ENCODE results near the gene AHDC1. TPM values are rescaled to one million over a fixed set of nuclear protein-coding genes. Genes with fewer than 3 reads are reported as not detected.
"Not testable (repeated sequence)": the region's sequence is repeated elsewhere in the genome, so short reads cannot be mapped to it uniquely, and the experiment has no call there.

Gene AHDC1
- total RNA-seq, 2 donors from 2014 or later: 8.4 to 9.3 TPM

DNA sequence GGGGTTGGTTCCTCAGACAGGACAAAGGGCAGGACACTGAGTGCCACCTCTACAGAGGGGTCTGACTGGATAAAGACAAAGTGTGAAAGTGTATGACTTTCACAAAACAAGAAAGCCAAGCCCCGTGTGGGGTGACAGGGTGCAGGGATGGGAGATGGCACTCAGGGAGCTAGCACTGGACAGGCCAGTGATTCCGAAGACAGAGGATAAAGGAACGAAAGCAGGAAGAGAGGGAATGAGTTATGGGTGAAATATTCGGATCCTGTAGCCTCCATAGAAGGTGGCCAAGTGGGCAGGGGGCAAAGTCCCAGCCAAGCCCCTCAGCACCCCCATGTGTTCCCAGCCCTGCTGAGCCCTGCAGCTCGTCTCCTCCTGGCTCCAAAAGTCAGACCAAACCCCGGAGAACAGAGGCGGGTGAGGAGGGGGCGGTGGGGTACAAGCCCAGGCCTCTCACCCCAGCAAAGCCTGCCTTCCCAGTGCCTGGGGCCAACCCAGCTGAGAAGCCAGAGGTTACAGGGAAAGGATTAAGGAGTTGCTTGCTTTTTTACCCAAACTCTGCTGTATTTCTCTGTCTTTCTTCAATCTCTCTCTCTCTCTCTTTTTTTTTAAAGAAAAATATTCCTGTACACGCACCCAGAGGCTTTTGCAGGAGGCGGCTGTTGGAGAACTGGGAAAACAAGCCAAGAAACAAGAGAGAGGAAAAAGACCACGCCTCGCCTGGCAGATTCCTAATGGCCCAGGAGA is 99.9 kb downstream of the AHDC1 start:
- ATAC-seq (replicated peaks in 1 of 2) (no peak), DNase-seq (no peak)
- Mint-ChIP-seq H3K27ac (no peak overlapping the region), H3K4me1 (ENCODE audit: low read depth) (no peaks in the 10 kb centered on the region), H3K27me3 (ENCODE audit: low read depth) (no peaks in the 10 kb centered on the region), H3K36me3 (ENCODE audit: insufficient read depth in 2 of 2) (no peaks in the 10 kb centered on the region), H3K4me3 (no peak overlapping the region), H3K9me3 (no peaks in the 10 kb centered on the region)

DNA sequence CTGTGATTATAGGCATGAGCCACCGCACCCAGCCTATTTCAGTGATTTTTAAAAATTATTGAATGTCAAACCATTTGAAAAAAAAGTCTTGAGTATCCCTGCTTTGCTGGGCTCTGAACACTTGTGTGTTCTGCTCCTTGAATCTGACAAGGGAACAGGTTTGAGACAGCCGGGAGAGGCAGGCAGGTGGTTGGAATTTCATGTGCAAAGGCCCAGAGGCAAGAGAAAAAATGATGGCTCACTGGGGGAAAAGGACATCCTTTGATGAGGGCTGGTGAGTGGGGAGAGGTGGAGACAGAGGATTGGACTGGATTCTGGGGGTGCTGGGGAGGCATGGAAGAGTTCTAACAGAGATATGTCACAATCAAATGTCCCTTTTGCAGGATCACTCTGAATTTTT is 100.9 kb downstream of the AHDC1 start:
- Mint-ChIP-seq H3K4me3 (no peak overlapping the region), H3K4me1 (ENCODE audit: low read depth) (no peaks in the 10 kb centered on the region), H3K27ac (no peak overlapping the region), H3K27me3 (ENCODE audit: low read depth) (no peaks in the 10 kb centered on the region), H3K36me3 (ENCODE audit: insufficient read depth in 2 of 2) (no peaks in the 10 kb centered on the region), H3K9me3 (no peaks in the 10 kb centered on the region)
- ATAC-seq (replicated peaks in 1 of 2) (no peak), DNase-seq (no peak)

DNA sequence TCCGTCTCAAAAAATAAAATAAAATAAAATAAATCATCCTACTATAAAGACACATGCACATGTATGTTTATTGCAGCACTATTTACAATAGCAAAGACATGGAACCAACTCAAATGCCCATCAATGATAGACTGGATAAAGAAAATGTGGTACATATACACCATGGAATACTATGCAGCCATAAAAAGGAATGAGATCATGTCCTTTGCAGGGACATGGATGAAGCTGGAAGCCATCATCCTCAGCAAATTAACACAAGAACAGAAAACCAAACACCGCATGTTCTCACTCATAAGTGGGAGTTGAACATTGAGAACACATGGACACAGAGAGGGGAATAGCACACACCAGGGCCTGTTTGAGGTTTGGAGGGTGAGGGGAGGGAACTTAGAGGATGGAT is 102.8 kb downstream of the AHDC1 start:
- not testable (repeated sequence) for H3K4me1 Mint-ChIP-seq (ENCODE audit: low read depth); H3K27ac Mint-ChIP-seq; H3K4me3 Mint-ChIP-seq; H3K36me3 Mint-ChIP-seq (ENCODE audit: insufficient read depth in 2 of 2); DNase-seq; H3K9me3 Mint-ChIP-seq; H3K27me3 Mint-ChIP-seq (ENCODE audit: low read depth); ATAC-seq (replicated peaks in 1 of 2)

DNA sequence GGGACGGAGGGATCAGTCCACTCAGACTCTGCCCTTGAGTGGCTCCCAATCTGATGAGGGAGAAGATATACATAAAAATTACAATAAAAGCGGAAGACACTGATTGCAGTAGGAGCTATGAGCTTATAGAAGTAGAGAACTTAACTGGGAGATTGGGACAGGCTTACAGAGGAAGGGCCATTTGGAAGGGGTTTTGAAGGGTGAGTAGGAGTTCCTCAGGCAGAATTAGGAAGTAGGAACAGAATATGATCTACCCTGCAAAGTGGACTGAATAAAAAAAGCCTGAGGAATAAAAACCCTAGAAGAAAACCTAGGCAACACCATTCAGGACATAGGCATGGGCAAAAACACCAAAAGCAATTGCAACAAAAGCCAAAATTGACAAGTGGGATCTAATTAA is 104.8 kb downstream of the AHDC1 start:
- H3K27ac Mint-ChIP-seq: no peak overlapping the region
- H3K36me3 Mint-ChIP-seq (ENCODE audit: insufficient read depth in 2 of 2): no peaks in the 10 kb centered on the region
- DNase-seq: no peak
- no peak overlapping the region for H3K4me3 Mint-ChIP-seq
- no peaks in the 10 kb centered on the region for H3K9me3 Mint-ChIP-seq
- H3K4me1 Mint-ChIP-seq (ENCODE audit: low read depth): no peaks in the 10 kb centered on the region
- ATAC-seq (replicated peaks in 1 of 2): no peak
- no peaks in the 10 kb centered on the region for H3K27me3 Mint-ChIP-seq (ENCODE audit: low read depth)

DNA sequence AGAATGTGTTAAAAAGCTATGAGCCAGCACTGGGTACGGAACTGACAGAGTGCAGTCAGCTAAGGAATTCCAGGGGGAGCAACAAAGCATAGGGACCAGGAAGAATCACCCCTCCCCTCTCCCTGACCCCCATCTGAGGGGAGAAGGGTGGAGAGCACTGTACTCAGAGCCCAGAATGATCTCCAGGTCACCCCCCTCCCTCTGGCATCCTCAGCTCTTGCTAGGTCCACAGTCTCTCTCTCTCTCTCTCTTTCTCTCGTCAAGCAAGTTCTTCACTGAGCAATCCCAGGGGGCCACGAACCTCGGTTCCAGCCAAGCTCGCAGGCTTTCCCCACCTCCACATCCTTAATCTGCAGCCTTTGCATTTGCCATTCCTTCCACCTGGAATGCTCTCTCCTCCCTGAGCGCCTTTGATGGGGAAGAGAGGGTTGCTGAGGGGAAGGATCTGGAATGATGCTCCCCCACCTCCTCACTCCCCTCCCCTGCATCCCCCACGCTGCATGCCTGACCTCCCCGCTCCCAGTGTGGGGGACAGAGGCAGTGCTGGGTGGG is 107.3 kb downstream of the AHDC1 start:
- Mint-ChIP-seq H3K36me3 (ENCODE audit: insufficient read depth in 2 of 2) (no peaks in the 10 kb centered on the region), H3K27me3 (ENCODE audit: low read depth) (no peaks in the 10 kb centered on the region), H3K27ac (no peak overlapping the region), H3K4me1 (ENCODE audit: low read depth) (peaks cover 13% of the 10 kb centered on the region), H3K9me3 (no peaks in the 10 kb centered on the region), H3K4me3 (no peak overlapping the region)
- no peak for ATAC-seq (replicated peaks in 1 of 2)
- DNase-seq: no peak

DNA sequence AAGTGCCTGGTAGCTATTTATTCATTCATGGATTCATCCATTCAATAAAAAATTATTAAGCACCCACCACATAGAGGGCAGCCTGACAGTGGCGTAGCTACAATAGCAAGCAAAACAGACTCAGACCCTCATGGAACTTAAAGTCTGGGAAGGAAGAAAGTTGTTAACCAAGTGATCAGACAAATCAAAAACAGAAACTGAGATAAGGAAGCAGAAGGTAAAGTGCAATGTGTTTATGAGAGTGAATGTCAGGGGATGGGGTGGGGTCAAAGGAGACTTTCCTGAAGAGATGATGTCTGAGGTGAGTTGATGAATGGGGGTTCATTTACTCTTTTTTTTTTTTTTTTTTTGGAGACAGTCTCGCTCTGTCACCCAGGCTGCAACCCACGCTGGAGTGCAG is 111.1 kb downstream of the AHDC1 start:
- Mint-ChIP-seq H3K36me3 (ENCODE audit: insufficient read depth in 2 of 2) (peaks cover 5 to 7% of the 10 kb centered on the region in 2 donors), H3K9me3 (no peaks in the 10 kb centered on the region), H3K27me3 (ENCODE audit: low read depth) (no peaks in the 10 kb centered on the region), H3K4me3 (no peak overlapping the region), H3K27ac (no peak overlapping the region), H3K4me1 (ENCODE audit: low read depth) (peaks cover 36% of the 10 kb centered on the region)
- DNase-seq: no peak
- ATAC-seq (replicated peaks in 1 of 2): no peak

DNA sequence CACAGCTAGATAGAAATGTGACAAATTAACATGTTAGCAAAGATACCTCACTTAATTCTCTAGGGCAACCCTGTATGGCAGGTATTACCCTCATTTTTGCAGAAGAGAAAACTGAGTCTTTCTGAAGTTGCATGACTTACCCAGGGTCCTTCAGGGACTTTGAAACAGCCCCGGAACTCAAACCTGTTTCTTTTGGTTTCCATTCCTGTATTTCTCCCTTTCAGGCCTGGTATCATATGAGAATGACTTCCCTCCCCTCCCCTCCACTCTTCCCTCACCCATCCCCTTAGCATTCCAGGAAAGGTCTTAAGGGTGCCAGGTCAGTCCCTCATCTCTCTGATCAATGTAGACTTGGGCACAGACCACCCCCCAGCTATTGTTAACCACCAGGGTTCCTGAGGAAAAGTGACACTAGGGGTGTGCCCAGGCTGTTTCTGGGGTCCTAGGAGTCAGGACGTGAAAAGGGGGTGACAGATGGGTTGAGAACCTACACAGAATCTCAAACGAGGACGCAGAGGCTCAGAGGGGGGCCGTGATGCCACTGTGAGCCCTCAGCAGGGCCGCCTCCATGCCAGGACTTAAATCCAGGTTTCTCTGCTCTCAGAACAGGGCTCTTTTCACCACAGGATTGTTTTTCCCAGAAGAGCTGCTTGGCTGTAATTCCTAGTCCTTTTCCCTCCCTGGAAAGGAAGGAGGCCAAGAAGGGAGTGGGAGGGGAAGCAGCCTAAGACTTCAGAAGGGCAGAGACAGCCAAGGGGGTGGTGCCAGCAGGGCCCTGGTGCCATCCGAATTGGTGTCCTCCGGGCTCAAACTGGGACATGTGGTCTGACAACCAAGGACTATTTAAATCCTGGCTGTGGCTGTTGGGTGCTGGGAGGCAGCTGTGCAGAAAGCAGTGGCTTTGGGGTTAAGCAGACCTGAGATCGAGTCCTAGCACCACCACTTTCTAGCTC is 111.9 kb downstream of the AHDC1 start:
- ATAC-seq (replicated peaks in 1 of 2): no peak

DNA sequence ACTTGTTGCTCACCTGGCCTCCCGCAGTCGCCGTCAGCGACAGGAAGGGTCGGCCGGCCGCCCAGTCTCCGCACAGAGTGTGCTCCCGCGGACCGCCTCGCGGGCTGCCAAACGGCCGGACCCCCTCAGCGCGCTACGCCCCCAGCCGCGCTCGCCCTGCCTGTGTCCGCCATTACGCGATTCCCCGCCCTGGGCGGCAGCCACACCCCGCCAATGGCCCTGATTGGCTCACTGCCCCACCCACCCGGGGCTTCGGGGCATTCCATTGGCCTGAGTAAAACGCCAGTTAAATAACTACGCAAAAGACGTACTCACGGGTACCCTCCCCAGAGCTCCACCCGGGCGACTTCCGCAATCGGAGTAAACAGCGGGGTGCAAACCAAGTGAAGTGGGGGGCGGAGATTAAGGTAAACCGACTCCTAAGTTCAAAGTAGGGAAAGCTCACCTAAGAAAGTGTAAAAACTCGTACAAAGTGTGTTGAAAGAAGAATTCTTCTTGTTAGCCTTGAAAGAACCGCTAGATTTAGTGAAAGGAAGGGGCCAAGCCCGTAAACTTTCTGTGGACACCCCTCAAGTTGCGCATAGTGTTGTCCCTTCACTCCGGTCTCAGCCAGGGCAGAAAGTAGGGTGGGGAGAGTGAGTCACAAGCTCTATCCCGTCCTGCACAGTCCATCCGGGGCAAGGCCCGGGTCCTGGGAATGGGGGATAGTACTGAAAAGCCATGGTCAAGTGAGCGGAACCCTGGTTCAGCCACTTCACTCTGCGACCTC is 113.8 kb downstream of the AHDC1 start, which contains the start of gene WASF2:
TSS of gene WASF2 (minus strand) at position 195 of the 769 bp plus-strand sequence. CDS start 61,277 bp downstream, outside the sequence.
- H3K4me3 Mint-ChIP-seq: peak within 1 kb of the TSS; percentile 97
- DNase-seq: peak; percentile 98
- no peaks in the 10 kb centered on the region for H3K27me3 Mint-ChIP-seq (ENCODE audit: low read depth)
- peaks cover 5 to 7% of the 10 kb centered on the region in 2 donors for H3K36me3 Mint-ChIP-seq (ENCODE audit: insufficient read depth in 2 of 2)
- peaks cover 37% of the 10 kb centered on the region for H3K4me1 Mint-ChIP-seq (ENCODE audit: low read depth)
- H3K27ac Mint-ChIP-seq: peak within 1 kb of the TSS; percentile 99
- ATAC-seq (replicated peaks in 1 of 2): peak; percentile 91 to 93
- H3K9me3 Mint-ChIP-seq: no peaks in the 10 kb centered on the region

More for the DNA sequence above, 111.9 kb downstream of the AHDC1 start:
- DNase-seq: no peak
- peak overlapping the region in 1 of 2 donors; percentile 29 for H3K4me3 Mint-ChIP-seq
- peaks cover 37% of the 10 kb centered on the region for H3K4me1 Mint-ChIP-seq (ENCODE audit: low read depth)
- no peak overlapping the region for H3K27ac Mint-ChIP-seq
- peaks cover 5 to 7% of the 10 kb centered on the region in 2 donors for H3K36me3 Mint-ChIP-seq (ENCODE audit: insufficient read depth in 2 of 2)
- no peaks in the 10 kb centered on the region for H3K27me3 Mint-ChIP-seq (ENCODE audit: low read depth)
- H3K9me3 Mint-ChIP-seq: no peaks in the 10 kb centered on the region

DNA sequence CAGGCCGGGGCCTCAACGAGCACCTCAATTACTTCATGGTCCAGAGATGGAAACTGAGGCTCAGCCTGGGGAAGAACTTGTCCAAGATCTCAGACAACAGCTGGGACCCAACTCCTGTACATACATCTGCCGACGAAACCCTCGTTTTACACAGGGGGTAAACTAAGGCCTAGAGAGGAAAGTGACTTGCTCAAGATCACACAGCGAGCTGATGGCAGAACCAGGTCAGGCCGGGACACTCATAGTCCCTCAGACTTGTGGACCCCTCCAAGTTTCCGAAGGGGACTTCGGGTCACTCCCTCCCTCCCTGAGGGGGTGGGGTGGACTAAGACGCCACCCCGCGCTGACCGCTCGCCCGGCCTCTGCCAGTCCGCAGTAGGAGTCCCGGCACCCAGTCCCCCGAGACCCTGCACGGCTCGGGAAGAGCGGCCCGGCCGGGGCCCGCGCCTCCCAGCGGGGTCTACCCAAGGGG is 114.4 kb downstream of the AHDC1 start:
- Mint-ChIP-seq H3K4me1 (ENCODE audit: low read depth) (peaks cover 37% of the 10 kb centered on the region), H3K4me3 (peak overlapping the region; percentile 97), H3K9me3 (no peaks in the 10 kb centered on the region), H3K27me3 (ENCODE audit: low read depth) (no peaks in the 10 kb centered on the region), H3K36me3 (ENCODE audit: insufficient read depth in 2 of 2) (peaks cover 5 to 7% of the 10 kb centered on the region in 2 donors), H3K27ac (peak overlapping the region; percentile 97)
- DNase-seq (peak in 1 of 2 donors; percentile 37), ATAC-seq (replicated peaks in 1 of 2) (peak; percentile 12 to 16)

DNA sequence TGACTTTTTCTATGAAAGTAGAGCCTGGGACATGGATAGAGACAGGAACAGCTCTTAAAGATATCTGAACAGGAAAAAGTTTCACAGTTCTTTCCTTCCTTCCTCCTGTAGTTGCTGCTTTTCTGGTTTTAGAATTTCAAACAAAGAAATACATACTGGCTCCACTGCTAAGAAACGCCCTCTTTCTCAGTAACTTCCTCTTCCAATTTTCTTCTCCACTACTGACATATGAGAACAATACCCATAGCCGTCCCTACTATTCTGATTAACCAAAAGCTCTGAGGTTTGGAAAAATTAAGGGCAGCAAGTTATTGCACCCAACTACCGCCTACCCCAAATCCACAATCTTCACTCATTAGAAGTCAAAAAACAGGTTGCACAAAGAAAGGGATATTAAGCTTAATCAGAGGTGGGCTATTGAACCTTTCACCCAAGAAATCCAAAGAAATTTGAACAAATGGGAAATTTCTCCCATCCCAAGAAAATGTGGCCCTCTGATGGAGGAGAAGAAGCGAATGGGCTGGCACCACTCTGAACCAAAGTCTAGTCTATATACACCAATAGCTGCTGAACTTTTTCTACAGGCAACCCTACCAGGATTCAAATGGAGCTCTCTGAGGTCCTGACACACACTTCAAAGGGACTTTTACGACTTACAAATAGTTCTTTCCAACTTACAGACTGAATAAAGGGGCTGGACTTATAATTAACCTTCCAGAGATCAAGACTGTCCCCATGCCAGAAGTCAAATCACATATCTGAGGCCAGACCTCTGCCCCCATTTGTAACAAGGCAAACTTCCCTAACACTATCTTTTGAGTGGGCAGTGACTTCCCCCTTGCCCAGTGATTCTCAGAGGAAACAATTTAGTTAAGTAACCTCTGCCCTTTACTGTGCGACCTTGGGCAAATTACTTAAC is 115.7 kb downstream of the AHDC1 start:
- Mint-ChIP-seq H3K4me1 (ENCODE audit: low read depth) (peaks cover 49% of the 10 kb centered on the region), H3K36me3 (ENCODE audit: insufficient read depth in 2 of 2) (peaks cover 7% of the 10 kb centered on the region in 2 donors), H3K27me3 (ENCODE audit: low read depth) (no peaks in the 10 kb centered on the region), H3K4me3 (peak overlapping the region; percentile 97), H3K9me3 (no peaks in the 10 kb centered on the region), H3K27ac (peak overlapping the region; percentile 97)
- DNase-seq (no peak), ATAC-seq (replicated peaks in 1 of 2) (no peak)

DNA sequence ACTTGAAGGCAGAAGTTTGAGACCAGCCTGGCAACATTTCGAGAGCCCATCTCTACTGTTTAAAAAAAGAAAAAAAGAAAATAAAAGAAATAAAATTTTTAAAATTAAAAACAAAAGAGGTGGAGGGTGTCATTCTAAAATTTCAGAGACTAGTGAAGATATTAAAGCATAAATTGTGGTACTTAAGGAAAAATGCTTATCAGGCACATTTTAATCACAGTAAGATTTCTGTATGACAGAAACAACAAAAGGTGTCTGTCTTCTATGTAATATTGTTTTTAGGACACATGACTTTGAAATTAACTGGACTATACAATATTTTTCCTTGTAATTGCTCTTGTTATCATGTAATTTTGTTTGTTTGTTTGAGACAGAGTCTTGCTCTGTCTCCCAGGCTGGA is 118.6 kb downstream of the AHDC1 start:
- ATAC-seq (replicated peaks in 1 of 2) (no peak), DNase-seq (no peak)
- H3K9me3 Mint-ChIP-seq: no peaks in the 10 kb centered on the region
- H3K27ac Mint-ChIP-seq: no peak overlapping the region
- H3K27me3 Mint-ChIP-seq (ENCODE audit: low read depth): no peaks in the 10 kb centered on the region
- peaks cover 8 to 9% of the 10 kb centered on the region in 2 donors for H3K36me3 Mint-ChIP-seq (ENCODE audit: insufficient read depth in 2 of 2)
- H3K4me1 Mint-ChIP-seq (ENCODE audit: low read depth): peaks cover 58% of the 10 kb centered on the region
- H3K4me3 Mint-ChIP-seq: no peak overlapping the region

Data from activated T-cell treated with anti-CD3 and anti-CD28 coated beads, Interleukin-2, amount 50 U/mL, for 72 hours (primary cell).